Uterus (tissue), 2 donors: ENCODE measurements around the gene UVRAG.

Experiments
- CTCF ChIP-seq, 4 experiments: fragments of 200-600 bp in 2 of 4; fragments of 450-650 bp in 2 of 4; sonication (generic) in 2 of 4; IDR thresholded peaks; one replicate each; pipeline ENCODE4 v1.5.1; 2016 to 2019; ENCODE audit warnings: antibody characterized with exemption in 4 of 4, mild to moderate bottlenecking in 2 of 4, moderate library complexity in 1 of 4
- POLR2A ChIP-seq, 2 donors: fragments of 450-650 bp; IDR thresholded peaks; one replicate each; pipeline ENCODE4 v1.6.1; 2016; ENCODE audit warnings: antibody characterized with exemption in 2 of 2, mild to moderate bottlenecking in 1 of 2, moderate library complexity in 1 of 2

GRCh38 chr11:76102802-76103201, 287.8 kb downstream of the UVRAG start:
- TF ChIP-seq CTCF (IDR thresholded peaks at IDR 0.05) (no peak), POLR2A (IDR thresholded peaks at IDR 0.05) (no peak)
